GM19351 (cell line): Measurements from ENCODE around the gene FIBIN.
"Not testable (repeated sequence)": the region's sequence is repeated elsewhere in the genome, so short reads cannot be mapped to it uniquely, and the experiment has no call there.

Experiments
- ATAC-seq: cut with Tn5 transposase; IDR thresholded peaks from one replicate; pipeline ENCODE4 v1.9.1; 2021; ENCODE audit warnings: mild to moderate bottlenecking, moderate library complexity; ENCODE audit not compliant: unreplicated experiment

The FIBIN gene

GRCh38 chr11:26993965-26994457 is at the start of gene FIBIN:
Gene FIBIN, plus strand, starts transcription at chr11:26994112. Its CDS starts 415 bp downstream, at chr11:26994527.
- ATAC-seq: no peak

GRCh38 chr11:26944866-26945664 is 48.8 kb upstream of the FIBIN start:
- ATAC-seq: no peak

- ATAC-seq: no peak
Observed at GRCh38 chr11:26946257-26946716, 47.6 kb upstream of the FIBIN start.

GRCh38 chr11:26947379-26947844 is 46.5 kb upstream of the FIBIN start:
- ATAC-seq: no peak

- no peak for ATAC-seq
Observed at GRCh38 chr11:26947904-26948639, 45.8 kb upstream of the FIBIN start.

- no peak for ATAC-seq
Observed at GRCh38 chr11:26948881-26949280, 45.0 kb upstream of the FIBIN start.

GRCh38 chr11:26949846-26950245 is 44.1 kb upstream of the FIBIN start:
- ATAC-seq: no peak

GRCh38 chr11:26950260-26950719 is 43.6 kb upstream of the FIBIN start:
- no peak for ATAC-seq

- ATAC-seq: no peak
Observed at GRCh38 chr11:26951809-26952515, 42.0 kb upstream of the FIBIN start.

- ATAC-seq: no peak
Observed at GRCh38 chr11:26953770-26954392, 40.0 kb upstream of the FIBIN start.

- no peak for ATAC-seq
Observed at GRCh38 chr11:26958005-26958701, 35.8 kb upstream of the FIBIN start.

GRCh38 chr11:26958702-26959049 is 35.2 kb upstream of the FIBIN start:
- ATAC-seq: no peak

GRCh38 chr11:26960281-26960680 is 33.6 kb upstream of the FIBIN start:
- no peak for ATAC-seq

GRCh38 chr11:26963764-26964163 is 30.1 kb upstream of the FIBIN start:
- ATAC-seq: no peak

- no peak for ATAC-seq
Observed at GRCh38 chr11:26964339-26964738, 29.6 kb upstream of the FIBIN start.

GRCh38 chr11:26964847-26965485 is 28.9 kb upstream of the FIBIN start:
- ATAC-seq: not testable (repeated sequence)

GRCh38 chr11:26971961-26972360 is 22.0 kb upstream of the FIBIN start:
- no peak for ATAC-seq

GRCh38 chr11:26974069-26974783 is 19.7 kb upstream of the FIBIN start:
- no peak for ATAC-seq

GRCh38 chr11:26974996-26975395 is 18.9 kb upstream of the FIBIN start:
- ATAC-seq: no peak
